Activated CD4-positive, CD25-positive, alpha-beta regulatory T cell treated with anti-CD3 and anti-CD28 coated beads, Interleukin-2, amount 50 U/mL, for 16 hours (primary cell): ENCODE measurements around the gene PDE6D.

Source experiments
- DNase-seq: peaks from one replicate; pipeline ENCODE4 v3.0.0-alpha.2; 2020; ENCODE audit warnings: low read depth, low spot score

PDE6D gene

GRCh38 chr2:231707927-231708772, 72.9 kb downstream of the PDE6D start, which contains the start of gene PTMA:
TSS of gene PTMA (plus strand) at chr2:231708525. CDS start at chr2:231708707, 182 bp downstream.
- DNase-seq, result peak; percentile 100

- DNase-seq, result peak; percentile 30
Measured at GRCh38 chr2:231707625-231707926, 73.5 kb downstream of the PDE6D start.

DNA sequence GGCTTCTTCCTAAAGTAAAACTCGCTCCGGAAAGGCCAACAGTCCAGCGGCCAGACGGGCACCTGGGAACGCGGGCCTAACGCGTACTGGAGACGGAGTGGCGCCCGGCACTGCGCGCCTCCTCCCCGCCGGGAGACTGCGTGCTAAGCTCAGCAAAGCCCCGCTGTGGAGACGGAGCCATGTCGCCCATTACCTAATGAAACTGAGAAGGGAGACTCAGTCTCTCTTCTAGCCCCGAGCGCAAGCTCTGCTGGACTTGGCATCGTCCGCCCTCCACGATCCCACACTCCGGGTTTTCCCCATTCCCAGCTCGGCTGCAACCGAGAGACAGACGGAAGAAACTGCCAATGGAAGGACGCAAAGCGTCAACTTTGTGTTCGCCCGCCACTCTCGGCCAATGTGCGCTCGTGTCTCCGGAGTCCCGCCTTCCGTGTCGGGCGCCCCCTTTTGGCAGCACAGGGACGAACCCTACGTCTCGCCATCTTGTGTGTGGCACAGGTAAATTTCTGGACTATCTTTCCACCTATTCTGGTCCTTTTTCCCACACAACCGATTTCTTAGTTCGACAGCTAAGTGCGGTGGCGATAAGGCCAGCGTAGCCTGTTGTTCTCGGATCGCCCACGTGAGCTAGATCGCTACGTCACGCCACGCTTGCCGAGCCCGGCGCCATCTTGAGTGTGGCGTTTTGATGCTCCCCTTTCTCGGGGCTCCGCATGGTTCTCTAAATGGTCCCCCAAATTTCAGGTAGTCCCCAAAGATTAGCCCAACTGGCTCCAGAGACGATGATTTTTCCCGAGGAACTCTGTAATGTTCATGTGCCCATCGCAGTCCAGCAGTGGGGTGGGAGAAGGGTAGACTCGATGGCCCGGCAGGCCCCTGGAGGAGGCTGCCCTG, 74.1 kb downstream of the PDE6D start:
- peak; percentile 97 for DNase-seq

- DNase-seq, result no peak
Measured at GRCh38 chr2:231704017-231704416, 77.1 kb downstream of the PDE6D start.

DNA sequence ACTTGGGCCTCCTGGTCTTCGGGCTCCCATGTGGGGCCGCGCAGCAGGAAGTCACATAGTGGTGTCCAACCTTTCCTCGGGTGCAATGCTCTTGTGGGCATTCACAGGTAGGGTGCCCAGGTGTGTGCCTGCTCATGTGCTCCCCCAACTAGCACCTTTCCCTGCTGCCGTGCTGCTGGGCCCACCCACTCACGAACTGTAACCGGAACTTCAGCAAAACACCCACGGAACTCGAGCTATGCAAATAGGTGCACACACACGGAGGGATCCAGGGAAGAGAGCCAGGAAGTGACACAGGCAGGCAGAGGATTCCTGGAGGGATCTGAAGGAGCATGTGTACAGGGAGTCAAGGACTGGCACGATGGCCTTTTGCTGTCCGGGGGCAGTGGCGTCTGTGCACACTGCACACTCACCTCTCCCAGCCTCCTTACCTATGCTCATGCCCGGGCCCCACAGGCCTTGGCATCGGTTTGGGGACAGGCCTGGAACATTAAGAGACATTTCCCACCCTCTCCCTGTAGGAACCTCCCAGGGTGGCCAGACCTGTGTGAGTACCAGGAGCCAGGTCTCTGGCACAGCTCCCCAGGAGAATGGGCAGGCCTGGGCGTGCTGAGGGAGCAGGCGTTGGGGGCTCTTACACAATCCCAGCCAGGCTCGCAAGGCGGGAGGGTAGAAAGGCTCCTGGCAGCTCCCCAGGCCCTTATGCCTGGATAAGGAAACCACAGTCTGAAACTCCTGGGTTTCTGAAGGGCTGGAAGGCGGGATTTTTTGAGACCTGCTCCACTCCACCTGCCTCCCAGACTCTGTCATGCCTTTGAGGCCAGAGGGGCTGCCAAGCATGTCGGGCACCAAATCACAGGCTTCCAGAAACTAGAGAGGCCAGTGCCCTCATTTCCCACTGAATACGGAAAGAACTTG, 79.4 kb downstream of the PDE6D start:
- no peak for DNase-seq

- DNase-seq, result no peak
Measured at GRCh38 chr2:231699006-231699405, 82.1 kb downstream of the PDE6D start.

DNA sequence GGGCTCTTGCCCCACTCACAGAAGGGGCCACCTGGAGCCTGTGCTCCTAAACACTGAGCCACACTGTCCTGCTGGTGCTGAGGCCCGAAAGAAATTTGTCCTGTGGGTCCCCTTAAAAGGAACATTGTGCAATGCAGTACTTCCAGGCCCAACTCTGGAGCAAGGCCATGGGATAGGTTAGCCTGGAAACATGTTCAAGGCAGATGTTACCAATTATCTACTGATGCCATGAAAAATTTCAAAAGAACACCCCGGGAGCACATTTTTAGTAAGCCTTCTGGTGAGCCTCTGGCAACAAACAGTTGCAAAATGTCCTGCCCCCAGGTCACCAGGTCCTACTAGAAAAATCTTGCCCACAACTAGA, 85.1 kb downstream of the PDE6D start:
- DNase-seq, result no peak

DNA sequence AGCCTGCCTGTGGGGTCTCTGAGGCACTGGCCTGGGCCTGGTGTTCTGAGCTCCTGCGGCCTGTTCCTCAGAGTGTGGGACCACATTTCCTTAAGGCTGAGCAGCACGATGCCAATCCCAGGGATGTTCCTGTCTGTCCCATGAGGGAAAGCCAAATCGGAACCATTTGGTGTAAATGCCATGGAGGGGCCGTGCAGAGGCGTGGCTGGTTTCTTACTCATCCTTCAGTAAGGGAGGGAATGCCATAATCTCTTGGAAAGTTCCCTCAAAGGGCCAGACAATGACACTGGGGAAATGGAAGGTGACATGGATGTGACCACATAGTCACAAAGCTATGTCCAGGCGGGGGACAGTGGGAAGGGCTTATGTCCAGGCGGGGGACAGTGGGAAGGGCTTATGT, 87.1 kb downstream of the PDE6D start:
- no peak for DNase-seq

- no peak for DNase-seq
Measured at GRCh38 chr2:231692847-231693246, 88.2 kb downstream of the PDE6D start.

GRCh38 chr2:231691251-231691772, 89.8 kb downstream of the PDE6D start:
- DNase-seq, result no peak

DNA sequence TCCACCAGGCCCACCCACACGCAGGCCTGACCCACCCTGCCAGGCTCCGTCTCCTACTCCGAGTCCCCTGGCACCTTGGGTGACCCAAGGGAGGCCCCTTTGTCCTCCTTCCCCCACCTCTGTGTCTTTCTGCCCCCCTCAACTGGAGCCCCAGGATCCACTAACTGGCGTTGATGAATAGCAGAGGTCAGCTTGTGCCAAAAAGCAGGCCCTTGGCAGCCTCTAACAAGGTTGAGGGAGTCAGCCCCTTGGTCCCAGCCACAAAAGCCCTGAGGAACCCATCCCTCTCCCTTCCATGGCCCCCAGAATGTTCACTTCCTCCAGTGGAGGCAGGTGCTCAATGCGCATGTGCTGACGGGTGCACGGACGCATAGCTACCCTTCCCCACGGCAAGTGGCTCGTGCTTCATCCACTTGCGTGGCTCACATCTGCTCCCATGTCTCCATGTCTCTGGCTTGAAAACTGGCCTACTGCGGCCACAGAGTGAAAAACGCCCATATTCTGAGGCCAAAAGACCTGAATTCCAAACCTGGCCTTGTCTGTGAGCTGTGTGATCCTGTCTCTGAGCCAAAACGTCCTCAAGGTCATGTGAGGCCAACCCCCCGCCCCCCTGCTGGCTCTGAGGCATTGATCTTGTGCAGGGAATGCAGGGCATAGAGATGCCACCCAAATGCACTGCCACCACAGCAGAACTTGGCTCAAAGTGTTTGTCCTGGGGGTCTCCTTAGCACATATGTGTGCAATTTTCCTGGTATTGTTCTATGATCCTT, 91.8 kb downstream of the PDE6D start:
- no peak for DNase-seq

DNA sequence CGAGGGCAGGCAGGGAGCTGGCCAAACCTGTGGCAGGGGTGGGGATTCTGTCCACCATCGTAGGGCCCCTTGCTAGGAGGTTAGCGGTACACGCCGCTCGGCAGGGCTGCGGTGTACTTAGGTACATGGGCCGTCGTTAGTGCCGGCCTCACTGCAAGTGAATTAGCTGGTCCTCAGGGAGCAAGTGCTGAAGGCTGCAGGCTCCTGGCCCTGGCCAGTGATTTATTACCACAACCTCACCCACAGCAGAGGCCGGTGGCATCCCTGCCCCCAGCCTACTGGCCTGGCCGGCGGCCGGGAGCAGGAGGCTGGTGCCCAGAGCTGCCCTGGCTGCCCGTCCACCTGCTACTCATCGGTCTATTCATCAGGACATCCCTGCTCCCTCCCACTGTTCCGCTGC, 92.4 kb downstream of the PDE6D start:
- no peak for DNase-seq

DNA sequence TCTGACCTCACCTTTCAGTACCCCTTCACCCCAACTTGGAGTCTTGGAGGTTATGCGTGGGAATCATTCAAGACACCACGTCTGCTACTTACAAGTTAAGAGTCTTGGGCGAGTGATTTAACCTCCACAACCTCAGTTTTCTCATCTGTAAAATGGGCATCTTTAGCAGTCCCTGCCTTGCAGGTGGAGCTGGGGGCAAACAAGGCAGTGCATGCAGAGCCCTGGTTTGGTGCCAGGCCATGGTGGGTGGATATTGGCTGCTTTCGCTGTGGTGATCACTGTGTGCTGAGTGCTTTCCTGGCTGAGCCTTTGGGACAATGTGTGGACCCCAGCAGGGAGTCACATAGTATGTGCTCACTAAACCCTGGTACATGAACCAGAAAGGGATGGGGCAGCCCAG, 93.1 kb downstream of the PDE6D start:
- DNase-seq, result no peak

GRCh38 chr2:231687133-231687852, 93.8 kb downstream of the PDE6D start:
- peak; percentile 30 for DNase-seq

GRCh38 chr2:231686192-231687100, 94.6 kb downstream of the PDE6D start:
- no peak for DNase-seq

GRCh38 chr2:231685349-231686191, 95.5 kb downstream of the PDE6D start:
- no peak for DNase-seq

GRCh38 chr2:231684314-231685223, 96.5 kb downstream of the PDE6D start:
- no peak for DNase-seq
